Keratinocyte (primary cell): ENCODE measurements around the gene RBP2. TPM values are rescaled to one million over a fixed set of nuclear protein-coding genes. Genes with fewer than 3 reads are reported as not detected.

Experiments
- DNase-seq: peaks from one replicate; pipeline ENCODE4 v3.0.0-alpha.2; 2011; ENCODE audit warnings: low read depth, missing footprints, low spot score
- FAIRE-seq: peaks from 2 replicates; lab custom pipeline; 2011; peaks lifted over from hg19 to GRCh38; lab: Jason Lieb, UNC
- H2AFZ ChIP-seq: 2 replicates; pipeline ENCODE4 v1.6.0; 2012; ENCODE audit warnings: low read length, control low read depth, inconsistent platforms; ENCODE audit not compliant: control insufficient read depth
- H3K27ac ChIP-seq: 2 replicates; pipeline ENCODE4 v1.5.1; 2011; ENCODE audit warnings: low read length; ENCODE audit not compliant: control insufficient read depth, insufficient read depth
- H3K27me3 ChIP-seq: 3 replicates; pipeline ENCODE4 v1.6.0; 2011; ENCODE audit warnings: low read length; ENCODE audit not compliant: control insufficient read depth, insufficient read depth; ENCODE audit errors: extremely low read depth
- H3K36me3 ChIP-seq, 2 experiments: 2 replicates in 1 of 2; 3 replicates in 1 of 2; pipeline ENCODE4 v1.5.1; 2011; ENCODE audit warnings: low read length in 2 of 2, mild to moderate bottlenecking in 1 of 2; ENCODE audit not compliant: control insufficient read depth in 2 of 2, insufficient read depth in 2 of 2; ENCODE audit errors: extremely low read depth in 1 of 2
- H3K4me1 ChIP-seq: 3 replicates; pipeline ENCODE4 v1.5.1; 2011; ENCODE audit warnings: low read length; ENCODE audit not compliant: control insufficient read depth, insufficient read depth; ENCODE audit errors: extremely low read depth
- H3K4me2 ChIP-seq: 3 replicates; pipeline ENCODE4 v1.6.0; 2011; ENCODE audit warnings: low read depth, low read length; ENCODE audit not compliant: control insufficient read depth, insufficient read depth; ENCODE audit errors: extremely low read depth
- H3K4me3 ChIP-seq, 3 experiments: fragments of 200-600 bp in 1 of 3; sonication (generic) in 1 of 3; 2 replicates in 2 of 3; 3 replicates in 1 of 3; pipeline ENCODE4 v1.5.1; 2011 to 2016; ENCODE audit warnings: low read length in 3 of 3, mild to moderate bottlenecking in 3 of 3, control low read depth in 2 of 3, inconsistent platforms in 1 of 3, low read depth in 1 of 3, mixed read lengths in 1 of 3, mixed run types in 1 of 3, moderate library complexity in 1 of 3; ENCODE audit not compliant: control insufficient read depth in 2 of 3, insufficient read depth in 2 of 3; ENCODE audit errors: extremely low read depth in 1 of 3
- H3K79me2 ChIP-seq: 2 replicates; pipeline ENCODE4 v1.6.0; 2012; ENCODE audit warnings: low read length; ENCODE audit not compliant: control insufficient read depth, insufficient read depth
- H3K9ac ChIP-seq: 3 replicates; pipeline ENCODE4 v1.6.0; 2011; ENCODE audit warnings: low read length; ENCODE audit not compliant: control insufficient read depth, insufficient read depth; ENCODE audit errors: extremely low read depth
- H3K9me1 ChIP-seq: 3 replicates; pipeline ENCODE4 v1.6.0; 2011; ENCODE audit warnings: low read length; ENCODE audit not compliant: control insufficient read depth, insufficient read depth; ENCODE audit errors: extremely low read depth
- H3K9me3 ChIP-seq: 2 replicates; pipeline ENCODE4 v1.5.1; 2012; ENCODE audit warnings: low read depth, low read length; ENCODE audit not compliant: control insufficient read depth
- H4K20me1 ChIP-seq: 3 replicates; pipeline ENCODE4 v1.6.0; 2011; ENCODE audit warnings: low read length; ENCODE audit not compliant: control insufficient read depth, insufficient read depth; ENCODE audit errors: extremely low read depth
- EZH2 ChIP-seq: IDR thresholded peaks from one replicate; pipeline ENCODE4 v1.6.1; 2012; ENCODE audit warnings: inconsistent platforms, mild to moderate bottlenecking, low read length, moderate library complexity
- dilution Hi-C: fragments of 300-500 bp; cut with MboI; formaldehyde crosslinking; loops from one replicate; pipeline ENCODE4 v1.7.0; 2020; ENCODE audit warnings: low sequenced_read_pairs; ENCODE audit not compliant: extremely low pct_ligation_motif_present
- polyA plus RNA-seq, 5 experiments: library from polyadenylated mRNA; depleted of rRNA in 3 of 5; stranded (reverse) in 3 of 5; stranded (forward) in 1 of 5; unstranded in 1 of 5; fragments of >200 nt; gene quantifications; 1 replicate in 1 of 5; 2 replicates in 3 of 5; 3 replicates in 1 of 5; pipeline versions ENCODE4 v1.2.1 to v1.2.3, GENCODE V29; 2011 to 2012; ENCODE audit warnings: missing spikeins in 2 of 5, low read depth in 1 of 5, low replicate concordance in 1 of 5
- TF ChIP-seq, protein P1 (sequence below), 3 experiments: IDR thresholded peaks in 1 of 3; conservative IDR thresholded peaks in 1 of 3; optimal IDR thresholded peaks in 1 of 3; 2 replicates in 2 of 3; 3 replicates in 1 of 3; pipeline versions ENCODE3 to v1.5.1; 2011; ENCODE audit warnings: low read length in 3 of 3, mild to moderate bottlenecking in 3 of 3, moderate library complexity in 2 of 3, control low read depth in 1 of 3, inconsistent platforms in 1 of 3; ENCODE audit not compliant: insufficient read depth in 2 of 3; ENCODE audit errors: extremely low read depth in 1 of 3

RBP2 gene
- polyA plus RNA-seq, 1 donor (not counting 4 experiments of a cell fraction or from before 2014, with no cell fraction given): not detected

DNA sequence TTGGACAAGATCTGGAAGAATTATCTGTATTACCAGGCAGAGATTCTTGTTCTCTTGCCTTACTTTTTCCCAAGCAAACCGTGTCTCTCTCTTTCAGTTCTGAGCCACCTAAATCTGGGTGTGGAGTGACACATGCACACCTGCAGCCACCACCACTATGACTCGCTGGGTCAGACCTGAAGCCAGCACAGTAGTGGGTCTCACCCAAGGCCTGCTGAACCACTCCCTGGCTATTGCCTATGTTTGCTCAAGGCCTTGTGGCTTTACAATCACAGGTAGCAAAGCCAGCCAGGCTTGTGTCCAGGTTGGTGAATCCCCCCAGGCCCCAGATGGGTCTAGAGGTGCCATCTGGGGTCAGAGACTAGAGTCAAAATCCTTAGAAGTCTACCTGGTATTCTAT, 58.2 kb downstream of the RBP2 start:
- Histone ChIP-seq H3K27ac (no peak overlapping the region), H3K4me3 (no peak overlapping the region), H2AFZ (no peak overlapping the region), H4K20me1 (no peaks in the 10 kb centered on the region), H3K79me2 (no peaks in the 10 kb centered on the region), H3K4me1 (peaks cover 3% of the 10 kb centered on the region), H3K27me3 (no peaks in the 10 kb centered on the region), H3K9me3 (no peaks in the 10 kb centered on the region), H3K9me1 (no peaks in the 10 kb centered on the region), H3K4me2 (no peak overlapping the region), H3K36me3 (no peaks in the 10 kb centered on the region), H3K9ac (no peak overlapping the region)
- FAIRE-seq: no peak
- dilution Hi-C loops: no loop called here
- no peak for TF ChIP-seq EZH2
- TF ChIP-seq, protein P1, sequence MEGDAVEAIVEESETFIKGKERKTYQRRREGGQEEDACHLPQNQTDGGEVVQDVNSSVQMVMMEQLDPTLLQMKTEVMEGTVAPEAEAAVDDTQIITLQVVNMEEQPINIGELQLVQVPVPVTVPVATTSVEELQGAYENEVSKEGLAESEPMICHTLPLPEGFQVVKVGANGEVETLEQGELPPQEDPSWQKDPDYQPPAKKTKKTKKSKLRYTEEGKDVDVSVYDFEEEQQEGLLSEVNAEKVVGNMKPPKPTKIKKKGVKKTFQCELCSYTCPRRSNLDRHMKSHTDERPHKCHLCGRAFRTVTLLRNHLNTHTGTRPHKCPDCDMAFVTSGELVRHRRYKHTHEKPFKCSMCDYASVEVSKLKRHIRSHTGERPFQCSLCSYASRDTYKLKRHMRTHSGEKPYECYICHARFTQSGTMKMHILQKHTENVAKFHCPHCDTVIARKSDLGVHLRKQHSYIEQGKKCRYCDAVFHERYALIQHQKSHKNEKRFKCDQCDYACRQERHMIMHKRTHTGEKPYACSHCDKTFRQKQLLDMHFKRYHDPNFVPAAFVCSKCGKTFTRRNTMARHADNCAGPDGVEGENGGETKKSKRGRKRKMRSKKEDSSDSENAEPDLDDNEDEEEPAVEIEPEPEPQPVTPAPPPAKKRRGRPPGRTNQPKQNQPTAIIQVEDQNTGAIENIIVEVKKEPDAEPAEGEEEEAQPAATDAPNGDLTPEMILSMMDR (optimal IDR thresholded peaks at IDR 0.05 in 1 of 3, IDR thresholded peaks at IDR 0.05 in 1 of 3, conservative IDR thresholded peaks at IDR 0.05 in 1 of 3; ENCODE audit: extremely low read depth in 1 of 3, insufficient read depth in 2 of 3, low read length in 3 of 3): no peak
- DNase-seq: no peak

DNA sequence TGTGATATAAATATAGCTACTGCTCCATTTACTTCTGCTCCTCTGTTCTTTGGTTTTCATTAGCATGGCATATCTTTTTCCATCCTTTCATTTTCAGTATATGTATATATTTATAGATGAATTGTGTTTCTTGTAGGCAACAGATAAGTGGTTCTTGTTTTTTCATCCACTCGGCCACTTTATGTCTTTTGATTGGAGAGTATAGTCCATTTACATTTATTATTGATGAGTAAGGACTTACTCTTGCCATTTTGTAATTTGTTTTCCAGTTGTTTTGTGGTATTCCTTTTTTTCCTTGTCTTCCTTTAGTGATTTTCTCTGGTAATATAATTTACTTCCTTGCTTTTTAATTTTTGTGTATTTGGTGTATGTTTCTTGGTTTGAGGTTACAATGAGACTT, 60.0 kb downstream of the RBP2 start:
- Histone ChIP-seq H4K20me1 (no peaks in the 10 kb centered on the region), H3K4me2 (no peak overlapping the region), H3K79me2 (no peaks in the 10 kb centered on the region), H3K9me1 (no peaks in the 10 kb centered on the region), H2AFZ (no peak overlapping the region), H3K4me3 (no peak overlapping the region), H3K4me1 (peaks cover 3% of the 10 kb centered on the region), H3K36me3 (no peaks in the 10 kb centered on the region), H3K27me3 (no peaks in the 10 kb centered on the region), H3K27ac (no peak overlapping the region), H3K9me3 (no peaks in the 10 kb centered on the region), H3K9ac (no peak overlapping the region)
- DNase-seq: no peak
- no peak for TF ChIP-seq EZH2
- TF ChIP-seq, protein P1 (optimal IDR thresholded peaks at IDR 0.05 in 1 of 3, IDR thresholded peaks at IDR 0.05 in 1 of 3, conservative IDR thresholded peaks at IDR 0.05 in 1 of 3; ENCODE audit: extremely low read depth in 1 of 3, insufficient read depth in 2 of 3, low read length in 3 of 3): no peak
- no peak for FAIRE-seq
- dilution Hi-C loops: no loop called here
